Ishikawa (cell line): ENCODE data around the gene MGAM2.

Source experiments
- CEBPB ChIP-seq: IDR thresholded peaks from 2 replicates; pipeline ENCODE4 v1.6.1; 2012
- CREB1 ChIP-seq: IDR thresholded peaks from 2 replicates; pipeline ENCODE4 v1.6.1; 2012; ENCODE audit warnings: low read depth
- EGR1 ChIP-seq: IDR thresholded peaks from 2 replicates; pipeline ENCODE4 v1.6.1; 2012
- EP300 ChIP-seq: IDR thresholded peaks from 2 replicates; pipeline ENCODE4 v1.6.1; 2012; ENCODE audit warnings: borderline replicate concordance
- FOXM1 ChIP-seq: IDR thresholded peaks from 2 replicates; pipeline ENCODE4 v1.6.1; 2012; ENCODE audit warnings: low read depth, borderline replicate concordance
- MAX ChIP-seq: IDR thresholded peaks from 2 replicates; pipeline ENCODE4 v1.6.1; 2012
- NFIC ChIP-seq: IDR thresholded peaks from 2 replicates; pipeline ENCODE4 v1.6.1; 2012
- RAD21 ChIP-seq: IDR thresholded peaks from 2 replicates; pipeline ENCODE4 v1.6.1; 2012; ENCODE audit warnings: low read depth
- REST ChIP-seq: IDR thresholded peaks from 2 replicates; pipeline ENCODE4 v1.6.1; 2012; ENCODE audit warnings: low read depth, mild to moderate bottlenecking
- TAF1 ChIP-seq: IDR thresholded peaks from 2 replicates; pipeline ENCODE4 v1.6.1; 2012; ENCODE audit warnings: low read depth, mild to moderate bottlenecking
- TCF12 ChIP-seq: IDR thresholded peaks from 2 replicates; pipeline ENCODE4 v1.6.1; 2012; ENCODE audit warnings: low read depth
- TEAD4 ChIP-seq: IDR thresholded peaks from 2 replicates; pipeline ENCODE4 v1.6.1; 2012
- USF1 ChIP-seq: IDR thresholded peaks from 2 replicates; pipeline ENCODE4 v1.6.1; 2012
- YY1 ChIP-seq: IDR thresholded peaks from 2 replicates; pipeline ENCODE4 v1.6.1; 2012; ENCODE audit warnings: low read depth
- ZBTB7A ChIP-seq: IDR thresholded peaks from 2 replicates; pipeline ENCODE4 v1.6.1; 2012; ENCODE audit warnings: low read depth

MGAM2 gene

GRCh38 chr7:142111499-142111898 lies at the start of gene MGAM2:
MGAM2 (plus strand) TSS chr7:142111718; CDS start chr7:142116874, 5,156 bp downstream.
- TF ChIP-seq USF1: no peak
- TF ChIP-seq TCF12: no peak
- no peak for TF ChIP-seq TEAD4
- TF ChIP-seq TAF1: no peak
- TF ChIP-seq ZBTB7A: no peak
- no peak for TF ChIP-seq CREB1
- no peak for TF ChIP-seq CEBPB
- no peak for TF ChIP-seq RAD21
- TF ChIP-seq YY1: no peak
- TF ChIP-seq NFIC: no peak
- no peak for TF ChIP-seq MAX

- TF ChIP-seq TCF12 (no peak), TAF1 (no peak), TEAD4 (no peak), EGR1 (no peak), USF1 (no peak), ZBTB7A (no peak), REST (no peak), CEBPB (no peak), RAD21 (no peak), FOXM1 (no peak), MAX (no peak)
Observed at GRCh38 chr7:142063551-142064442, 47.7 kb upstream of the MGAM2 start.

GRCh38 chr7:142066536-142066935 lies 45.0 kb upstream of the MGAM2 start:
- TF ChIP-seq TAF1: no peak
- TF ChIP-seq YY1: no peak
- no peak for TF ChIP-seq TEAD4
- no peak for TF ChIP-seq NFIC
- TF ChIP-seq ZBTB7A: no peak
- no peak for TF ChIP-seq EGR1

GRCh38 chr7:142077762-142078161 lies 33.8 kb upstream of the MGAM2 start:
- TF ChIP-seq MAX: no peak
- no peak for TF ChIP-seq REST
- no peak for TF ChIP-seq EGR1
- TF ChIP-seq FOXM1: no peak
- no peak for TF ChIP-seq RAD21
- TF ChIP-seq TAF1: no peak
- TF ChIP-seq ZBTB7A: no peak
- no peak for TF ChIP-seq CREB1
- TF ChIP-seq YY1: no peak
- no peak for TF ChIP-seq TEAD4
- TF ChIP-seq USF1: no peak
- TF ChIP-seq TCF12: no peak
- no peak for TF ChIP-seq NFIC
- TF ChIP-seq EP300: no peak

GRCh38 chr7:142083605-142084004 lies 27.9 kb upstream of the MGAM2 start:
- TF ChIP-seq EP300 (no peak), NFIC (no peak), TCF12 (no peak), CREB1 (no peak), TEAD4 (no peak), ZBTB7A (no peak), EGR1 (no peak), USF1 (no peak), YY1 (no peak), REST (no peak), MAX (no peak), RAD21 (no peak), FOXM1 (no peak), TAF1 (no peak), CEBPB (no peak)
